Measurements from ENCODE around the gene COL5A3. TPM values are rescaled to one million over a fixed set of nuclear protein-coding genes. Genes with fewer than 3 reads are reported as not detected.

The COL5A3 gene
- total RNA-seq, 1 experiment from 2014 or later, result 0.26 TPM

- Mint-ChIP-seq H3K36me3 (ENCODE audit: insufficient read depth, unreplicated experiment) (no peaks in the 10 kb centered on the region), H3K4me3 (ENCODE audit: low read depth, unreplicated experiment) (no peak overlapping the region), H3K4me1 (ENCODE audit: low read depth, unreplicated experiment) (no peaks in the 10 kb centered on the region), H3K27me3 (ENCODE audit: unreplicated experiment) (peaks cover 17% of the 10 kb centered on the region), H3K27ac (ENCODE audit: unreplicated experiment) (no peak overlapping the region), H3K9me3 (ENCODE audit: low read depth, unreplicated experiment) (no peaks in the 10 kb centered on the region)
- intact Hi-C loops (cut with micrococcal nuclease; ENCODE audit: unreplicated experiment), result no loop called here
- DNase-seq, result no peak
- BruUV-seq (replicated peaks), result no TSS peak
- CTCF ChIA-PET, result no interaction called here
- TF ChIP-seq, protein P1, sequence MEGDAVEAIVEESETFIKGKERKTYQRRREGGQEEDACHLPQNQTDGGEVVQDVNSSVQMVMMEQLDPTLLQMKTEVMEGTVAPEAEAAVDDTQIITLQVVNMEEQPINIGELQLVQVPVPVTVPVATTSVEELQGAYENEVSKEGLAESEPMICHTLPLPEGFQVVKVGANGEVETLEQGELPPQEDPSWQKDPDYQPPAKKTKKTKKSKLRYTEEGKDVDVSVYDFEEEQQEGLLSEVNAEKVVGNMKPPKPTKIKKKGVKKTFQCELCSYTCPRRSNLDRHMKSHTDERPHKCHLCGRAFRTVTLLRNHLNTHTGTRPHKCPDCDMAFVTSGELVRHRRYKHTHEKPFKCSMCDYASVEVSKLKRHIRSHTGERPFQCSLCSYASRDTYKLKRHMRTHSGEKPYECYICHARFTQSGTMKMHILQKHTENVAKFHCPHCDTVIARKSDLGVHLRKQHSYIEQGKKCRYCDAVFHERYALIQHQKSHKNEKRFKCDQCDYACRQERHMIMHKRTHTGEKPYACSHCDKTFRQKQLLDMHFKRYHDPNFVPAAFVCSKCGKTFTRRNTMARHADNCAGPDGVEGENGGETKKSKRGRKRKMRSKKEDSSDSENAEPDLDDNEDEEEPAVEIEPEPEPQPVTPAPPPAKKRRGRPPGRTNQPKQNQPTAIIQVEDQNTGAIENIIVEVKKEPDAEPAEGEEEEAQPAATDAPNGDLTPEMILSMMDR (IDR thresholded peaks at IDR 0.05; ENCODE audit: unreplicated experiment), result no peak
Measured at GRCh38 chr19:9989504-9989903, 20.8 kb downstream of the COL5A3 start.

DNA sequence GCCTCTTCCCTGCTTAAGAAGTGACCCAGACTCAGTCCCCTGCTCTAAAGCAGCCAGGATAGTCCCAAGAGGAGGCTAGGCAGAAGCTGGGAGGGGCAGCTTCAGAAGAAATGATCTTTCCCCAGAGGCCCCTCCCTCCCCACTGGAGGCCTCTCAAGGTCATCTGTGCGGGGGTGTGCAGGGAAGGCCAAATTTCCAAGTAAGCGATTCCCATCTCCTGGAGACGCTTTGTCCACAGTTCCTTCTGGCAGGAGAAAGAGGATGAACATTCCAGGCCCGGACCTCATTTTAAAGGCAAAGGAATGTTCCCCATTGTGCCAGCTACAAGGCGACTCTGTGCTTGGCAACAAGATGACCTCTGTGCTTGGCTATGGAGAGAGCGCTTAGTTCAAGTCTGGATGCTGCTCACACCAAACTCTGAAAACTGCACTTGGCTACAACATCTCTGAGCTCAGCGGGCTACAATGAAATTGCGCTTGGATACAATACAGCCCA is 23.5 kb downstream of the COL5A3 start:
- TF ChIP-seq, protein P1 (IDR thresholded peaks at IDR 0.05; ENCODE audit: unreplicated experiment), result no peak
- DNase-seq, result no peak
- H3K27ac Mint-ChIP-seq (ENCODE audit: unreplicated experiment), result no peak overlapping the region
- H3K36me3 Mint-ChIP-seq (ENCODE audit: insufficient read depth, unreplicated experiment), result no peaks in the 10 kb centered on the region
- BruUV-seq (replicated peaks), result no TSS peak
- H3K27me3 Mint-ChIP-seq (ENCODE audit: unreplicated experiment), result peaks cover 34% of the 10 kb centered on the region
- H3K4me1 Mint-ChIP-seq (ENCODE audit: low read depth, unreplicated experiment), result no peaks in the 10 kb centered on the region
- no peaks in the 10 kb centered on the region for H3K9me3 Mint-ChIP-seq (ENCODE audit: low read depth, unreplicated experiment)
- H3K4me3 Mint-ChIP-seq (ENCODE audit: low read depth, unreplicated experiment), result no peak overlapping the region
- CTCF ChIA-PET, result interaction anchor here (0.5 kb wide), 1 partner anchor 113 kb away, joined by 4 read pairs; no protein-coding TSS in a partner anchor
- intact Hi-C loops (cut with micrococcal nuclease; ENCODE audit: unreplicated experiment), result no loop called here

- CTCF ChIA-PET, result no interaction called here
- H3K27me3 Mint-ChIP-seq (ENCODE audit: unreplicated experiment), result peaks cover 41% of the 10 kb centered on the region
- no peak overlapping the region for H3K4me3 Mint-ChIP-seq (ENCODE audit: low read depth, unreplicated experiment)
- no peaks in the 10 kb centered on the region for H3K4me1 Mint-ChIP-seq (ENCODE audit: low read depth, unreplicated experiment)
- no TSS peak for BruUV-seq (replicated peaks)
- intact Hi-C loops (cut with micrococcal nuclease; ENCODE audit: unreplicated experiment), result no loop called here
- no peaks in the 10 kb centered on the region for H3K36me3 Mint-ChIP-seq (ENCODE audit: insufficient read depth, unreplicated experiment)
- H3K27ac Mint-ChIP-seq (ENCODE audit: unreplicated experiment), result no peak overlapping the region
- no peak for DNase-seq
- TF ChIP-seq, protein P1 (IDR thresholded peaks at IDR 0.05; ENCODE audit: unreplicated experiment), result no peak
- no peaks in the 10 kb centered on the region for H3K9me3 Mint-ChIP-seq (ENCODE audit: low read depth, unreplicated experiment)
Measured at GRCh38 chr19:9981406-9982260, 28.7 kb downstream of the COL5A3 start.

GRCh38 chr19:9972103-9972502 is 38.2 kb downstream of the COL5A3 start:
- Mint-ChIP-seq H3K27me3 (ENCODE audit: unreplicated experiment) (peaks cover 38% of the 10 kb centered on the region), H3K4me1 (ENCODE audit: low read depth, unreplicated experiment) (no peaks in the 10 kb centered on the region), H3K27ac (ENCODE audit: unreplicated experiment) (no peak overlapping the region), H3K36me3 (ENCODE audit: insufficient read depth, unreplicated experiment) (peaks cover 7% of the 10 kb centered on the region), H3K9me3 (ENCODE audit: low read depth, unreplicated experiment) (peaks cover 5% of the 10 kb centered on the region), H3K4me3 (ENCODE audit: low read depth, unreplicated experiment) (no peak overlapping the region)
- DNase-seq, result no peak
- intact Hi-C loops (cut with micrococcal nuclease; ENCODE audit: unreplicated experiment), result no loop called here
- BruUV-seq (replicated peaks), result no TSS peak
- TF ChIP-seq, protein P1 (IDR thresholded peaks at IDR 0.05; ENCODE audit: unreplicated experiment), result no peak
- CTCF ChIA-PET, result no interaction called here
